Measurements from ENCODE around the gene UBA3. TPM values are rescaled to one million over a fixed set of nuclear protein-coding genes. Genes with fewer than 3 reads are reported as not detected.

Gene UBA3
- total RNA-seq, 4 donors from 2014 or later, result 37.2 to 77.7 (median 48.6) TPM

- no peak for TF ChIP-seq POLR2A (IDR thresholded peaks at IDR 0.05)
- TF ChIP-seq CTCF (IDR thresholded peaks at IDR 0.05), result no peak
- TF ChIP-seq POLR2AphosphoS5 (IDR thresholded peaks at IDR 0.05), result no peak
- TF ChIP-seq EP300 (IDR thresholded peaks at IDR 0.05), result no peak
- WGBS, result 44% methylated on average over 2 of the region's 2 CpGs
- no peak for DNase-seq (ENCODE audit: low spot score in 2 of 2)
Measured at GRCh38 chr3:69082361-69082760, 2.2 kb upstream of the UBA3 start.

GRCh38 chr3:69081583-69082262 is 1.6 kb upstream of the UBA3 start:
- Histone ChIP-seq H3K36me3 (no peaks in the 10 kb centered on the region), H3K4me1 (peaks cover 74% of the 10 kb centered on the region), H3K27me3 (no peaks in the 10 kb centered on the region), H3K27ac (peak overlapping the region; percentile 39), H3K4me3 (no peak overlapping the region), H3K9me3 (no peaks in the 10 kb centered on the region)
- no peak for TF ChIP-seq POLR2AphosphoS5 (IDR thresholded peaks at IDR 0.05)
- TF ChIP-seq POLR2A (IDR thresholded peaks at IDR 0.05), result no peak
- TF ChIP-seq EP300 (IDR thresholded peaks at IDR 0.05), result no peak
- TF ChIP-seq CTCF (IDR thresholded peaks at IDR 0.05), result no peak
- WGBS, result 51% methylated on average over 5 of the region's 5 CpGs
- DNase-seq (ENCODE audit: low spot score in 2 of 2), result no peak

More at GRCh38 chr3:69082361-69082760, 2.2 kb upstream of the UBA3 start:
- H3K9me3 ChIP-seq, result no peaks in the 10 kb centered on the region
- H3K36me3 ChIP-seq, result no peaks in the 10 kb centered on the region
- H3K4me3 ChIP-seq, result no peak overlapping the region
- H3K27ac ChIP-seq, result peak overlapping the region; percentile 39
- H3K27me3 ChIP-seq, result no peaks in the 10 kb centered on the region
- H3K4me1 ChIP-seq, result peaks cover 76% of the 10 kb centered on the region

- Histone ChIP-seq H3K4me1 (peaks cover 66% of the 10 kb centered on the region), H3K9me3 (no peaks in the 10 kb centered on the region), H3K27ac (peak overlapping the region; percentile 87), H3K4me3 (peak overlapping the region; percentile 80), H3K36me3 (peaks cover 6% of the 10 kb centered on the region), H3K27me3 (no peaks in the 10 kb centered on the region)
- 3% methylated on average over 11 of the region's 29 CpGs for WGBS
- no peak for DNase-seq (ENCODE audit: low spot score in 2 of 2)
- no peak for TF ChIP-seq POLR2A (IDR thresholded peaks at IDR 0.05)
- TF ChIP-seq POLR2AphosphoS5 (IDR thresholded peaks at IDR 0.05), result no peak
- no peak for TF ChIP-seq CTCF (IDR thresholded peaks at IDR 0.05)
- TF ChIP-seq EP300 (IDR thresholded peaks at IDR 0.05), result no peak
Measured at GRCh38 chr3:69079269-69080159, 651 bp downstream of the UBA3 start.

GRCh38 chr3:69072928-69073327 is 7.2 kb downstream of the UBA3 start:
- peaks cover 7% of the 10 kb centered on the region for H3K4me1 ChIP-seq
- H3K27ac ChIP-seq, result no peak overlapping the region
- no peaks in the 10 kb centered on the region for H3K27me3 ChIP-seq
- H3K9me3 ChIP-seq, result no peaks in the 10 kb centered on the region
- DNase-seq (ENCODE audit: low spot score in 2 of 2), result no peak
- H3K36me3 ChIP-seq, result peaks cover 28% of the 10 kb centered on the region
- no peak overlapping the region for H3K4me3 ChIP-seq
- 96% methylated on average over 3 of the region's 3 CpGs for WGBS
- TF ChIP-seq POLR2A (IDR thresholded peaks at IDR 0.05), result no peak
- TF ChIP-seq POLR2AphosphoS5 (IDR thresholded peaks at IDR 0.05), result no peak
- TF ChIP-seq EP300 (IDR thresholded peaks at IDR 0.05), result no peak
- TF ChIP-seq CTCF (IDR thresholded peaks at IDR 0.05), result no peak

GRCh38 chr3:69066121-69066520 is 14.0 kb downstream of the UBA3 start:
- Histone ChIP-seq H3K4me3 (no peak overlapping the region), H3K36me3 (peaks cover 51% of the 10 kb centered on the region), H3K27me3 (no peaks in the 10 kb centered on the region), H3K4me1 (no peaks in the 10 kb centered on the region), H3K27ac (no peak overlapping the region), H3K9me3 (no peaks in the 10 kb centered on the region)
- WGBS, result 78% methylated on average over 4 of the region's 4 CpGs
- TF ChIP-seq POLR2A (IDR thresholded peaks at IDR 0.05) (no peak), CTCF (IDR thresholded peaks at IDR 0.05) (no peak), EP300 (IDR thresholded peaks at IDR 0.05) (no peak), POLR2AphosphoS5 (IDR thresholded peaks at IDR 0.05) (no peak)
- DNase-seq (ENCODE audit: low spot score in 2 of 2), result no peak

All from suprapubic skin (tissue), 4 donors.